KOPT-K1 (cell line): Measurements from ENCODE around the gene MAP7D1.

Experiments
- H3K27ac ChIP-seq: fragments of 200-600 bp; sonication (generic); 2 replicates; pipeline ENCODE4 v1.5.1; 2016; ENCODE audit warnings: antibody characterized with exemption, mild to moderate bottlenecking, low read depth, low read length; ENCODE audit not compliant: poor library complexity, severe bottlenecking
- H3K36me3 ChIP-seq: fragments of 200-600 bp; sonication (generic); 2 replicates; pipeline ENCODE4 v1.5.1; 2017; ENCODE audit warnings: antibody characterized with exemption, mild to moderate bottlenecking, low read length, moderate library complexity; ENCODE audit not compliant: insufficient read depth
- H3K9me3 ChIP-seq: fragments of 200-600 bp; sonication (generic); 2 replicates; pipeline ENCODE4 v1.5.1; 2017; ENCODE audit warnings: antibody characterized with exemption, low read length, mild to moderate bottlenecking; ENCODE audit not compliant: insufficient read depth, poor library complexity, severe bottlenecking

Gene MAP7D1

GRCh38 chr1:36137226-36137625 is 18.7 kb upstream of the MAP7D1 start:
- H3K27ac ChIP-seq, result no peak overlapping the region
- H3K36me3 ChIP-seq, result peaks cover 54% of the 10 kb centered on the region
- H3K9me3 ChIP-seq, result no peaks in the 10 kb centered on the region

GRCh38 chr1:36137776-36138175 is 18.2 kb upstream of the MAP7D1 start:
- peaks cover 59% of the 10 kb centered on the region for H3K36me3 ChIP-seq
- H3K27ac ChIP-seq, result no peak overlapping the region
- no peaks in the 10 kb centered on the region for H3K9me3 ChIP-seq

GRCh38 chr1:36139521-36139920 is 16.4 kb upstream of the MAP7D1 start:
- peaks cover 59% of the 10 kb centered on the region for H3K36me3 ChIP-seq
- H3K9me3 ChIP-seq, result no peaks in the 10 kb centered on the region

GRCh38 chr1:36142121-36142520 is 13.8 kb upstream of the MAP7D1 start:
- no peaks in the 10 kb centered on the region for H3K9me3 ChIP-seq
- H3K36me3 ChIP-seq, result peaks cover 46% of the 10 kb centered on the region
- no peak overlapping the region for H3K27ac ChIP-seq

More at GRCh38 chr1:36139521-36139920, 16.4 kb upstream of the MAP7D1 start:
- no peak overlapping the region for H3K27ac ChIP-seq

- Histone ChIP-seq H3K27ac (no peak overlapping the region), H3K9me3 (no peaks in the 10 kb centered on the region), H3K36me3 (peaks cover 36% of the 10 kb centered on the region)
These were observed 12.5 kb upstream of the MAP7D1 start for GRCh38 chr1:36143424-36143823.

GRCh38 chr1:36144413-36144812 is 11.5 kb upstream of the MAP7D1 start:
- Histone ChIP-seq H3K9me3 (no peaks in the 10 kb centered on the region), H3K27ac (no peak overlapping the region), H3K36me3 (peaks cover 29% of the 10 kb centered on the region)

GRCh38 chr1:36148821-36149236 is 7.1 kb upstream of the MAP7D1 start:
- peak overlapping the region; percentile 72 for H3K27ac ChIP-seq

GRCh38 chr1:36149237-36149972 is 6.6 kb upstream of the MAP7D1 start, which contains the start of gene TRAPPC3:
TSS of gene TRAPPC3 (minus strand) at chr1:36149486. CDS start at chr1:36149378, 108 bp downstream.
- no peaks in the 10 kb centered on the region for H3K9me3 ChIP-seq
- peaks cover 9% of the 10 kb centered on the region; the same call in 1 of the 2 replicates for H3K36me3 ChIP-seq
- H3K27ac ChIP-seq, result peak within 1 kb of the TSS; percentile 72

More at GRCh38 chr1:36148821-36149236, 7.1 kb upstream of the MAP7D1 start:
- Histone ChIP-seq H3K36me3 (peaks cover 9% of the 10 kb centered on the region; the same call in 1 of the 2 replicates), H3K9me3 (no peaks in the 10 kb centered on the region)

- H3K27ac ChIP-seq, result peak overlapping the region; percentile 72
- H3K9me3 ChIP-seq, result no peaks in the 10 kb centered on the region
- H3K36me3 ChIP-seq, result peaks cover 9% of the 10 kb centered on the region; the same call in 1 of the 2 replicates
These were observed 6.0 kb upstream of the MAP7D1 start for GRCh38 chr1:36149973-36150295.

GRCh38 chr1:36150296-36151133 is 5.4 kb upstream of the MAP7D1 start:
- H3K9me3 ChIP-seq, result no peaks in the 10 kb centered on the region
- peak overlapping the region; percentile 72 for H3K27ac ChIP-seq
- H3K36me3 ChIP-seq, result peaks cover 9% of the 10 kb centered on the region; the same call in 1 of the 2 replicates

GRCh38 chr1:36151134-36151844 is 4.7 kb upstream of the MAP7D1 start:
- H3K9me3 ChIP-seq, result no peaks in the 10 kb centered on the region
- H3K36me3 ChIP-seq, result peaks cover 9% of the 10 kb centered on the region; the same call in 1 of the 2 replicates
- peak overlapping the region; percentile 74 for H3K27ac ChIP-seq

- peaks cover 7% of the 10 kb centered on the region; the same call in 1 of the 2 replicates for H3K36me3 ChIP-seq
- peak overlapping the region; percentile 74 for H3K27ac ChIP-seq
- no peaks in the 10 kb centered on the region for H3K9me3 ChIP-seq
These were observed 4.1 kb upstream of the MAP7D1 start for GRCh38 chr1:36151845-36152203.

GRCh38 chr1:36153476-36153875 is 2.5 kb upstream of the MAP7D1 start:
- Histone ChIP-seq H3K27ac (peak overlapping the region; percentile 11), H3K9me3 (no peaks in the 10 kb centered on the region), H3K36me3 (no peaks in the 10 kb centered on the region)

GRCh38 chr1:36154335-36154734 is 1.6 kb upstream of the MAP7D1 start:
- H3K27ac ChIP-seq, result no peak overlapping the region
- 0 out of 2 replicates have a peak, but pooled peaks cover under 1% of the 10 kb centered on the region for H3K36me3 ChIP-seq
- H3K9me3 ChIP-seq, result no peaks in the 10 kb centered on the region
